IPS-NIHi7 (cell line): ENCODE results near the gene MYBPC2.
A peak's percentile ranks its signal among the peaks of the same experiment; 100 is the strongest.

Experiments
- DNase-seq: peaks from one replicate; pipeline ENCODE4 v3.0.0; 2012; ENCODE audit warnings: mixed read lengths; ENCODE audit errors: extremely low spot score

MYBPC2 gene

GRCh38 chr19:50481351-50482149, 48.9 kb downstream of the MYBPC2 start:
- DNase-seq = no peak

DNA sequence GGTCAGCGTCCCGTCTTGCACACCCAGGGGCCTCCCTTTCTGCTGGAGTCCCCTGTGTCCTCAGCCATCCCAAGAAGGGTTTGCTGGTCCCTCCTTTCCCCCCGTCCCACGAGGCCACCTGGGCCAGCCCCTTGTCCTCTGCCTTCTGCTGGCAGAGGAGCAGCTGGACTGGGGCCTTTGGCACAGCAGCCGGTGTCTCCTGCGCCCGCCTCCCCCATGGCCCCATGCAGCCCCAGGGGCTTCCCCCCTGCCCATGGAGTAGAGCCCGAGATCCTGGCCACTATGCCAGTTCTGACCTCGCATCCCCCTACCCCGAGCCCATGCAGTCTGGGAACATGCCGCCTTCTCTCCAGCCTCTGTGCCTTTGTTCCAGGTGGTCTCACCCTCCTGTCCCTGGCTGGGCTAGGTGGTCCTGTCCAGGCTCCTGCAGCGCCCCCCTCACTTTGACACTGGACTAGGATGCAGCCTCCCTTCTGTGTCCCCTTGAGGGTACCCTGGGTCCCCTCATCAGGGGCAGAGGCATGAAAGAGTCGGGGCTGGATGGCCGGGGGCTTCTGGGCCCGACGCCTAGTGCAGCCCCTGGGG, 49.7 kb downstream of the MYBPC2 start:
- DNase-seq = no peak

DNA sequence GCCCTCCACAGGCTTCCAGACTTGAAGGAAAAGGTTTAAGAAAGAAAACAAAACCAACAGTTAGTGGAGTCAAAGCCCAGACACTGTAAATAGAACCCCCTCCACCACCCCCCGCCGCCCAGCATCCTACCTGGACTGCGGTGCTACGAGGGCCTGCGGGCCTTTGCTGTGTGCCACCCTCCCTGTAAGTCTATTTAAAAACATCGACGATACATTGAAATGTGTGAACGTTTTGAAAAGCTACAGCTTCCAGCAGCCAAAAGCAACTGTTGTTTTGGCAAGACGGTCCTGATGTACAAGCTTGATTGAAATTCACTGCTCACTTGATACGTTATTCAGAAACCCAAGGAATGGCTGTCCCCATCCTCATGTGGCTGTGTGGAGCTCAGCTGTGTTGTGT, 50.2 kb downstream of the MYBPC2 start:
- DNase-seq = no peak

GRCh38 chr19:50485284-50485955, 52.7 kb downstream of the MYBPC2 start:
- no peak for DNase-seq

DNA sequence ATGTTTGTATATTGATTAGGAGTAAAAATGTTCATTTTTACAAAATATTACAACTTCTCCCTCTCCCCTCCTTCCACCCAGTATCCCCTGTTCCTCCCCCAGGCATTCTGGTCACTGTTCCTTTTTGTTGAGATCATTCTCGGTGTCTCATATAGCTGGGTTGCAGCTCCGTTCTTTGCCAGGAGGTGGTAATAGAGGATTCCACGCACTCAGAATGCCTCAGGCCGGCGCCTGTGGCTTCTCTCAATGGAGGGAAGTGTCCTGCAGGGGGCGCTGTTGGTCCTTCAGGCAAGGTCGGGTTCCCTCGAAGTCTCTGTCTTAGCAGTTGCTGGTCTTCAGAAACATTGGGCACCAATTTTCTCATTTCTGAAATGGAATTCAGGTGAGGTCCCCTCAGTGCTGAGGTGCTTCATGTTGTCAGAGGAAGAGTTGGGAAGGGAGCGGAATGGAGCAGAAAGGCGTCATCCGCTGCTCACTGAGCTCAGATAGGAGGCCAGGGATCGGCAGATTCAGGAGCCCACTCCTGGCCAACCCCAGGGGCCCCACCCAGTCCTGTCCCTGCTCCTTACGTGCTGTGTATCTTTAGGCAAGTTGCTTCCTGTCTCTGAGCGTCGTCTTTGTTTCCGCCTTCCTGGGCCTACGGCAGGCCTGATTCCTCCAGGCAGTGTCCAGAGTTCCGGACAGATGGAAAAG, 54.3 kb downstream of the MYBPC2 start:
- peak; percentile 63 for DNase-seq

GRCh38 chr19:50488389-50489194, 55.9 kb downstream of the MYBPC2 start:
- no peak for DNase-seq

GRCh38 chr19:50489461-50490011, 56.8 kb downstream of the MYBPC2 start:
- DNase-seq = no peak

GRCh38 chr19:50490411-50490811, 57.7 kb downstream of the MYBPC2 start:
- DNase-seq = no peak

DNA sequence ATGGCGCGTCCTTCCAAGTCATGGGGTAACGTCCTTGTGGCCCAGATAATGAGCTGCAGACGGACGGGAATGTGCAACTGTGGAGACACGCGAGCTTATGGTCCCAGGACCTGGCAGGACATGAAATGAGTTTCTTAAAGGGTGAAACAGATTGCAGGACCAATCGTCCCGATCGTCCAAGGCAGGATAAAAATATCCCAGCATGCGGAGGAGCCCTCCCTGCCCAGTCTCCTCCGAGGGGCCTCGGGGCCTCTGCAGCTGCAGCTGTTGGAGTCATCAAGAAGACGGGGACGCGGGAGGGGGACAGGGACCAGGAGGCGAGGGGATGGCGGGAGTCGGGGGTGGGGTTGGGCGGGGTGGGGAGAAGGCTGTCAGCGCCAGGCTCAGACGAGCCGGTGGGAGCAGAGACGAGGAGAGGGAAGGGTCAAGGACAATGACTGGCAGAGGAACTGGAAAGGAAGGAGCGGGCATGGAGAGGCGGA, 58.3 kb downstream of the MYBPC2 start:
- DNase-seq = no peak

GRCh38 chr19:50492303-50493052, 59.8 kb downstream of the MYBPC2 start:
- no peak for DNase-seq

DNA sequence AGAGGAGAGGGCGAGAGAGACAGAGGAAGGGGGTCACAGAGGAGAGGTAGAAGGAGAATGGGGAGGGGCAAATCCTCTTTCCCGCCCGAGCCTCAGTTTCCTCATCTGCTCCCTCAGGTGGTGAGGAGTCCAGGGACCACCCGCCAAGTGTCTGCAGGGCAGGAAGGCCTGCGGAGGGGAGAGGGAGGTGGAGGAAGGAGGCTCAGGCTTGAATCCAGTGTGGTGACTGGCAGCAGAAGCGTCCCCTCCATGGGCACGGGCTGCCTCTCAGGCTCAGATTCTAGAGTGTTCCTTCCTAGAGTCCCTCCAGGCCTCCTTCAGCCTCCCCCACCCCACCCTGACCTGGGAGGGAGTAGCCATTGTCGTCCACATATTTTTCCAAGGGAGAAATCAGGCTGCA, 60.5 kb downstream of the MYBPC2 start:
- DNase-seq = no peak

GRCh38 chr19:50494186-50495019, 61.7 kb downstream of the MYBPC2 start:
- no peak for DNase-seq

DNA sequence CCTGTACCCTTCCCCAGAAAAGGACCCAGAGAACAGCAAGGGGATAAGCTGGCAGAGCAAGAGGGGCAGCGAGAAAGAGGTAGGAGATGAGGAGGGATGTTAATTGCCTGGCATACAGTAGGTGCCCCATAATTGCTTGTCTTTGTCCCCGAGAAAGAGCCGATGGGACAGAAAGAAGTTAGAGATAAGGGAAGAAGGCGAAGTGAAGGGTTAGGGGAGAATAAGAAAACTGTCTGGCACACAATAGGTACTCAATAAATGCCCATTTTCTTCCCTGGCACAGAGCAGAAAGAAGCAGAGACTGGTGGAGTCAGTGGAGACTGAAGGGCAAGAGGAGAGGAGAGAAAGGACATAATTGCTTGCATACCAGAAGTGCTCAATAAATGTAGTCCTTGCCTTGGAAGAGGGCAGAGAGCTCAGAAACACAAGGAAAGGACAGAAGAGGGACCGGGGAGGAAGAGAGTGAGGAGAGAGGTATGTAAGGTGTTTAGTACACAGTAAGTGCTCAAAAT, 62.4 kb downstream of the MYBPC2 start:
- DNase-seq = no peak

GRCh38 chr19:50496189-50497021, 63.7 kb downstream of the MYBPC2 start:
- no peak for DNase-seq

DNA sequence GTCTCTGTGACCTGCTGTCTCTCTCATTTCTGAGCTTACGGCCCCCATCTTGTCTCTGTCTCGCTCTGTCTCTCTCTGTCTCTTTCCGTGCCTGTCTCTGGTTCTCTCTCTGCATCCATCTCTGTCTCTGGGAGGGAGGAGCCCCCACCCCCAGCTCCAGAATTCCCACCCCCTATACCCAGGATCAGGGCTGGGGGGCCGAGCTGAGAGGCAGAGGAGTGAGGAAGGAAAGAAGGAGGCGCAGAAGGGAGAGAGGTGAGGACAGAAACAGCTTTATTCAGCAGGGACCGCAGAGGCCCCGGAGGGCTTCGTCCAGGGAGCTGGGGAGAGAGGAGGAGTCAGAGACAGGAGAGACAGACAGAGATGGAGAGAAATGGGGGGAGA, 64.3 kb downstream of the MYBPC2 start:
- DNase-seq = no peak

DNA sequence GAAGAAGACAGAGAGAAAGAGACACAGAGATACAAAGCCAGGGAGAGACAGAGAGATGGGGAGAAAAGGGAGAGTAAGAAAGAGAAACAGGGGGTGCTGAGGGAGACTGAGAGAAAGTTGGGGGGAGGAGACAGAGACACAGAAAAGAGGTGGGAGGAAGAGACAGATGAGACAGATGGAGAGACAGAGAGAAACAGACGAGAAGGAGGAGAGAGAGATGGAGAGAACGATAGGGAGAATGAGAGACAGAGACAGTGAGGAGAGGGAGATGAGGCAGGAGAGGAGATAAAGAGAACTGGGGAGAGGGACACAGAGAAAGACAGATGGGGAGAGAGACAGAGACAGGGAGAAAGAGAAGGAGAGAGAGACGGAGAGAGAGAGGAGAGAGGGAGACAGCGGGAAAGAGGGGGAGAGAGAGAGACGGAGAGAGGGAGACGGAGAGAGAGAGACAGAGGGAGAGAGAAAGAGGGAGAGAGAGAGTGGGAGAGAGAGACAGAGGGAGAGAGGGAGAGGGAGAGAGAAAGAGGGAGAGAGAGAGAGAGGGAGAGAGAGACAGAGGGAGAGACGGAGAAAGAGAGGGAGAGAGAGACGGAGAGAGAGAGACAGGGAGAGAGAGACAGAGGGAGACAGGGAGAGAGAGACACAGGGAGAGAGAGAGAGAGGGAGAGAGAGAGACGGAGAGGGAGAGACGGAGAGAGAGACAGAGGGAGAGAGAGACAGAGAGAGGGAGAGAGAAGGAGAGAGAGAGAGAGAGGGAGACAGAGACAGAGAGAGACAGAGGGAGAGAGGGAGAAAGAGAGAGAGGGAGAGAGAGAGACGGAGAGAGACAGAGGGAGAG, 65.7 kb downstream of the MYBPC2 start:
- no peak for DNase-seq

DNA sequence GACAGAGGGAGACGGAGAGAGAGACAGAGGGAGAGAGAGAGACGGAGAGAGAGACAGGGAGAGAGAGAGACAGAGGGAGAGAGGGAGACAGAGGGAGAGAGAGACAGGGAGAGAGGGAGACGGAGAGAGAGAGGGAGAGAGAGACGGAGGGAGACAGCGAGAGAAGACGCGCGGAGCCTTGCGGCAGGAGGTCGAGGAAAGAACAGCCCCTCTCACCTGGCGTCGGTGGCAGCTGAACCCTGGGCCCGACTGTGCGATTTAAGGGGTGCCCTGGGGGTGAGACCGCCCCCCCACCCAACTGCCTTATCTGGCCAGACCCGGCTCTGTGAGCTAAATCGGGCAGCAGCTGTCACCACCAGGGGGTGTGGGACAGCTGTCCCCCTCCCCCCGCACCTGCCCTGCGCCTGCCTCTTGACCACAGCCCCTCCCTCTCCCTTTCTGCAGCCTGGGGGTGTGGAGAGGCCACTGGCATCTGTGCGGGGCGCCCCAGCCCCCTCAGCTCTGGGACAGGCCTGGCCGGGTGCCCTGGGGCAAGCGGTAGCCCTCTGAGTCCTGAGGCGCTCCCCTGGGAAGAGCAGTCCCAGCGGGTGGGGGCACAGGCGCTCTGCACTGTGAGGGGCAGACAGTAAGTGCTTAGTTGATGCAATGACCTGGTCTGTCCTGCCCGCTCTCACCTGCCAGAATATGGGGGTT, 67.5 kb downstream of the MYBPC2 start:
- DNase-seq = peak; percentile 52
